ENCODE measurements around the gene FPGS. TPM values are rescaled to one million over a fixed set of nuclear protein-coding genes. Genes with fewer than 3 reads are reported as not detected.

FPGS gene
- total RNA-seq, 1 experiment from 2014 or later, result 70.6 TPM

DNA sequence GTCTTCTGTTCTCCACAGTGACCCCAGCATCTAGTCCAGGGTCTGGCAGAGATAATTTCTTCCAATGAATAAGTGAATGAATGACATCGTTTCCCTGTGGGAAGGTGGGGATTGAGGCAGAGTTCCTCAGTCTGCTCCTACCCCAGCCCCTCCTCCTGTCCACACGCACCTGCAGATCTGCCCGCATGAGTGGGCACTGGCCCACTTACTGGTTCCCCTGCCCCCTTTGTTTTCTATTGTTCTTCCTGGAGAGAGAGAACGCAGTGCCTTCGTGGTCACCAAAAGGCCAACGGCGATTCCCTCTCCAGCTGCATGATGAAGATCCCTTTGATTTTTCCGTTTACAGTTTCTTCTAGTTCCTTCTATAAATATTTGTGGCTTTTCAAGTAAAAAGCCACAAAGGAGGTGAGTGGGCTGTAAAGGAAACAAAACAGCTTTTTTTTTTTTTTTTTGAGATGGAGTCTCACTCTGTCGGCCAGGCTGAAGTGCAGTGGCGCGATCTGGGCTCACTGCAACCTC lies 5.8 kb upstream of the FPGS start:
- H3K9me3 ChIP-seq (ENCODE audit: control insufficient read depth in 1 of 2, insufficient read depth in 1 of 2, low read depth in 1 of 2, low read length in 2 of 2), result no peaks in the 10 kb centered on the region
- H3K27ac ChIP-seq (ENCODE audit: low read depth, low read length), result no peak overlapping the region
- H3K9ac ChIP-seq (ENCODE audit: low read length), result no peak overlapping the region
- RAD21 ChIA-PET (ENCODE audit: low non-redundant PET in 1 of 2, low total read pairs in 2 of 2, uncharacterized antibody in 2 of 2, unreplicated experiment in 2 of 2), result interaction anchor here in 1 of 2 experiments (0.7 kb wide), 1 partner anchor 208 kb away, joined by 3 read pairs; no protein-coding TSS in a partner anchor
- DNase-seq (ENCODE audit: low read depth, low spot score) (no peak), ATAC-seq (no peak)
- intact Hi-C loops (cut with micrococcal nuclease), result no loop called here
- H2AFZ ChIP-seq (ENCODE audit: low read depth, low read length, poor library complexity, severe bottlenecking), result no peak overlapping the region
- no peak overlapping the region for H3K4me2 ChIP-seq (ENCODE audit: low read length)
- peaks cover 28 to 29% of the 10 kb centered on the region in 2 experiments for H3K4me1 ChIP-seq (ENCODE audit: control insufficient read depth in 1 of 2, insufficient read depth in 2 of 2, low read length in 2 of 2)
- no peak for TF ChIP-seq EGR1 (IDR thresholded peaks at IDR 0.05; ENCODE audit: low read depth)
- TF ChIP-seq, protein P1, sequence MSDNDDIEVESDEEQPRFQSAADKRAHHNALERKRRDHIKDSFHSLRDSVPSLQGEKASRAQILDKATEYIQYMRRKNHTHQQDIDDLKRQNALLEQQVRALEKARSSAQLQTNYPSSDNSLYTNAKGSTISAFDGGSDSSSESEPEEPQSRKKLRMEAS (IDR thresholded peaks at IDR 0.05), result no peak
- no peak for TF ChIP-seq YY1 (IDR thresholded peaks at IDR 0.05; ENCODE audit: extremely low read depth, insufficient replicate concordance, low read depth, low read length)
- TF ChIP-seq SP1 (IDR thresholded peaks at IDR 0.05; ENCODE audit: low read depth), result no peak
- TF ChIP-seq POLR2AphosphoS5 (IDR thresholded peaks at IDR 0.05; ENCODE audit: low read depth, low read length), result no peak
- no peak for TF ChIP-seq RAD21 (IDR thresholded peaks at IDR 0.05; ENCODE audit: low read depth)
- TF ChIP-seq, protein P2, sequence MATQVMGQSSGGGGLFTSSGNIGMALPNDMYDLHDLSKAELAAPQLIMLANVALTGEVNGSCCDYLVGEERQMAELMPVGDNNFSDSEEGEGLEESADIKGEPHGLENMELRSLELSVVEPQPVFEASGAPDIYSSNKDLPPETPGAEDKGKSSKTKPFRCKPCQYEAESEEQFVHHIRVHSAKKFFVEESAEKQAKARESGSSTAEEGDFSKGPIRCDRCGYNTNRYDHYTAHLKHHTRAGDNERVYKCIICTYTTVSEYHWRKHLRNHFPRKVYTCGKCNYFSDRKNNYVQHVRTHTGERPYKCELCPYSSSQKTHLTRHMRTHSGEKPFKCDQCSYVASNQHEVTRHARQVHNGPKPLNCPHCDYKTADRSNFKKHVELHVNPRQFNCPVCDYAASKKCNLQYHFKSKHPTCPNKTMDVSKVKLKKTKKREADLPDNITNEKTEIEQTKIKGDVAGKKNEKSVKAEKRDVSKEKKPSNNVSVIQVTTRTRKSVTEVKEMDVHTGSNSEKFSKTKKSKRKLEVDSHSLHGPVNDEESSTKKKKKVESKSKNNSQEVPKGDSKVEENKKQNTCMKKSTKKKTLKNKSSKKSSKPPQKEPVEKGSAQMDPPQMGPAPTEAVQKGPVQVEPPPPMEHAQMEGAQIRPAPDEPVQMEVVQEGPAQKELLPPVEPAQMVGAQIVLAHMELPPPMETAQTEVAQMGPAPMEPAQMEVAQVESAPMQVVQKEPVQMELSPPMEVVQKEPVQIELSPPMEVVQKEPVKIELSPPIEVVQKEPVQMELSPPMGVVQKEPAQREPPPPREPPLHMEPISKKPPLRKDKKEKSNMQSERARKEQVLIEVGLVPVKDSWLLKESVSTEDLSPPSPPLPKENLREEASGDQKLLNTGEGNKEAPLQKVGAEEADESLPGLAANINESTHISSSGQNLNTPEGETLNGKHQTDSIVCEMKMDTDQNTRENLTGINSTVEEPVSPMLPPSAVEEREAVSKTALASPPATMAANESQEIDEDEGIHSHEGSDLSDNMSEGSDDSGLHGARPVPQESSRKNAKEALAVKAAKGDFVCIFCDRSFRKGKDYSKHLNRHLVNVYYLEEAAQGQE (IDR thresholded peaks at IDR 0.05; ENCODE audit: low read depth), result no peak
- TF ChIP-seq TCF7L2 (IDR thresholded peaks at IDR 0.05; ENCODE audit: borderline replicate concordance, extremely low read depth, insufficient read depth, insufficient read length), result no peak
- no peak for TF ChIP-seq ZFX (IDR thresholded peaks at IDR 0.05)
- no peak for TF ChIP-seq SIN3A (IDR thresholded peaks at IDR 0.05; ENCODE audit: low read depth)
- CTCF ChIA-PET, result interaction anchor here (1.3 kb wide), 1 partner anchor 73 kb away, joined by 7 read pairs; no protein-coding TSS in a partner anchor
- H4K20me1 ChIP-seq (ENCODE audit: insufficient read depth), result no peaks in the 10 kb centered on the region
- H3K4me3 ChIP-seq (replicated peaks in 1 of 2; ENCODE audit: low read depth in 1 of 2, low read length in 2 of 2), result no peak overlapping the region
- BruUV-seq (replicated peaks), result no TSS peak
- no peaks in the 10 kb centered on the region for H3K9me2 ChIP-seq (ENCODE audit: insufficient read depth)
- POLR2A ChIA-PET, result no interaction called here
- no peaks in the 10 kb centered on the region for H3K27me3 ChIP-seq (ENCODE audit: insufficient read depth, low read length)
- no peaks in the 10 kb centered on the region for H3K79me2 ChIP-seq (ENCODE audit: insufficient read depth, low read length)
- peaks cover 0 to 7% of the 10 kb centered on the region in 2 experiments; a peak in 1 of 4 replicates for H3K36me3 ChIP-seq (ENCODE audit: control insufficient read depth in 1 of 2, insufficient read depth in 2 of 2, low read length in 2 of 2)
